Measurements from ENCODE around the gene KCNQ5.

GRCh38 chr6:72930556-72931132 is 308.8 kb downstream of the KCNQ5 start:
- TF ChIP-seq POLR2AphosphoS5 (IDR thresholded peaks at IDR 0.05; ENCODE audit: borderline replicate concordance, low read depth, low read length) (no peak), EZH2 (IDR thresholded peaks at IDR 0.05) (no peak)
